ENCODE results near the gene ZBTB45.

The ZBTB45 gene

GRCh38 chr19:58538257-58539168 lies 18.9 kb upstream of the ZBTB45 start:
- DNase-seq, result peak; percentile 78

- peak; percentile 56 for DNase-seq
Measured at GRCh38 chr19:58536852-58537798, 17.5 kb upstream of the ZBTB45 start.

DNA sequence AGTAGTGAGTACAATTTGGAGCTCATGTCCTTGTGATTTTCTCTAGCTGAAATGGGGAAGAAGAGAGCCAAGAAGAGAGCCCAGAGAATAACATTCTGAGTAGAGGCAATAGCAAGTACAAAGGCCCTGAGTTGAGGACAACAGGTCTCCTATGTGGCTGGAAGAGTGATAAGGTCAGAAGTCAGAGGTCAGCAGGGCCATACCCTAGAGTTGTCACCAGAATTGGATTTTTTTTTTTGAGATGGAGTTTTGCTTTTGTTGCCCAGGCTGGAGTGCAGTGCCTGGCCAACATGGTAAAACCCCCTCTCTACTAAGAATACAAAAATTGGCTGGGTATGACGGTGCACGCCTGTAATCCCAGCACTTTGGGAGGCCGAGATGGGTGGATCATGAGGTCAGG lies 16.2 kb upstream of the ZBTB45 start:
- DNase-seq, result no peak

DNA sequence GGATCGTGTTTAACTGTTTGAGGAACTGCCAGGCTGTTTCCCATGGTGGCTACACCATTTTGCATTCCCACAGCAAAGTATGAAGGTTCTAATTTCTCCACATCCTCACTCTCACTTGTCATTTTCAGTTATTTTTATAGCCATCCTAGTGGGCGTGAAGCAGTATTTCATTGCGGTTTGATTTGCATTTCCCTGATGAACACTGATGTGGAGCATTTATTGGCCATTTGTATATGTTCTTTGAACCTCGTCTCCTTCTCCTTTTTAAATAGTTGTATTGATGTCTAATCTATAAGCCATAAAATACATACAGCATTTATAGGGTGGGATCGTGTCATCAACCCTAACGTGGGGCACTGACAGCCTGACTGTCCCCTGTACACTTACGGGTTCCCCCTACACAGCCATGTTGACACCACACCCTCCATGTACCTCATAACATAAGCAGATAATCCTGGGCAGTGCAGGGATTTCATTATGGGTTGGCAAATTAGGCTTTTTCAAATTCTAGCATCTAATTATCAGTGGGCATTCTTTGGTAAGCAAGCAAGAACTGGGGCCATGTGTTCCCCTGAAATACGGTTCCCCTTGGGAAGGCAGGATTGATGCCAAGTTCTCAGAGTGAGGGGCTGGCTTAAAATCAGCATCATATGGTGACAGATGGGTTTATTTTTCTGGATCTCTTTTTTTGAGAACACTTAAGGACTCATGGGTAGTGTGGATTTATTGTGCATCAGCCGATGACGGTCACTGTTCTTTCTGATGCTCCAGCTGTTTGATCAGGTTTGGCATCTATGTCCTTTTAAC lies 11.6 kb upstream of the ZBTB45 start:
- DNase-seq, result no peak

DNA sequence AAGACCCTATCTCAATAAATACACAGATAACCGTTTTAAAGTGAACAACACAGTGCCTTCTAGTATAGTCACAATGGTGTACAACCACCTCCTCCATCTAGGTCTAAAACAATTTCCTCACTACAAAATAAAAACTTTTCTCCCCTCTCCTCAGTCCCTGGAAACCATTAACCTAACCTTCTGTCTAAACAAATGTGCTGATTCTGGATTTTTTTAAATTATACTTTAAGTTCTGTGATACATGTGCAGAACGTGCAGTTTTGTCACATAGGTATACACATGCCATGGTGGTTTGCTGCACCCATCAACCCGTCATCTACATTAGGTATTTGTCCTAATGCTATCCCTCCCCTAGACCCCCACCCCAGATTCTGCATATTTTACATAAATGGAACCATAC lies 9.8 kb upstream of the ZBTB45 start:
- no peak for DNase-seq

- no peak for DNase-seq
Measured at GRCh38 chr19:58522709-58523108, 3.1 kb upstream of the ZBTB45 start.

GRCh38 chr19:58521651-58522050 lies 2.0 kb upstream of the ZBTB45 start:
- no peak for DNase-seq

GRCh38 chr19:58520257-58520599 lies 618 bp upstream of the ZBTB45 start:
- no peak for DNase-seq

- DNase-seq, result peak; percentile 79
Measured at GRCh38 chr19:58519087-58519354, 589 bp downstream of the ZBTB45 start.

- DNase-seq, result no peak
Measured at GRCh38 chr19:58518256-58519086, 1.1 kb downstream of the ZBTB45 start.

GRCh38 chr19:58516964-58517833 lies 2.4 kb downstream of the ZBTB45 start:
- no peak for DNase-seq

DNA sequence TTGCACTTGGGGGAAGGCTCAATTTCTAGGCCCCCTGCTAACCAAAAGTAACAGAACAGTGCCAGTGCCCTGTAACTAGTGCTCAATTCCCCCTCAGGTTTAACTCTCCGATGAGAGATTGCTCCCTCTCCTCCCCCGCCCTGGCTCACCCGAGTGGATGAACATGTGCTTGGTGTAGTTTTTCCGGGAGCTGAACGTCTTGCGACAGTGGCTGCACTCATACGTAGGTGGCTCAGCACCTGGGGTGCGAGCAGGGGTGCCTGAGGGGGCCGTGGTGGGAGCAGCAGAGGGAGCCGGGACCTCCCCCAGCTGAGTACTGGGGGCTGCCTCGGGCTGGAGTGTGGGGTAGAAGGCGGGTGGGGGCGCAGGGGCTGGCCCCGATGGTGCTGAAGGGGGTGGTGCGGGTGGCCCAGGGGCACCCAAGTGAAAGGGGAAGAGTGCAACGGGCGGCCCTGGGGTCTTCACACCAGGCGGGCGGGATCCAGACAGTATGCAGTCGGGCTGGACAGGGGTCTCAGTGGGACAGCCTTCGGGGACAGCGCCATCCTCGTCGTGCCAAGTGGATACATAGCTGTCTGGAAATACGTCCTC lies 3.3 kb downstream of the ZBTB45 start:
- DNase-seq, result no peak

DNA sequence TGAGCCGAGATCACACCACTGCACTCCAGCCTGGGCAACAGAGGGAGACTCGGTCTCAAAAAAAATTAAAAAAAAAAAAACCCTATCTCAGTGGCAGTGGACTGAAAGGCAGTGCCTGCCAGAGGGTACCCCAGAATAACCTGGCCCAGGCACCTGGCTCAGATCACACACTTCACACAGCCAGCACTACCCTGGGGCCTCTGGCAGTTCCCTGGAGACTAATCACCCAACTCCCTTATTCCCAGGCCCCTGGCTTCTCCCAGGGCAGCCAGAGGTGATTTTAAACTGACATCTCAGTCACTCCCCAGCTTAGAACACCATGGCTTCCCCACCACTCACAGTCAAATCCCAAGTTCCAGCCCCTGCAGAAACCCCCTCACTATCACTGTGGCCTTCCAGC lies 4.4 kb downstream of the ZBTB45 start:
- no peak for DNase-seq

DNA sequence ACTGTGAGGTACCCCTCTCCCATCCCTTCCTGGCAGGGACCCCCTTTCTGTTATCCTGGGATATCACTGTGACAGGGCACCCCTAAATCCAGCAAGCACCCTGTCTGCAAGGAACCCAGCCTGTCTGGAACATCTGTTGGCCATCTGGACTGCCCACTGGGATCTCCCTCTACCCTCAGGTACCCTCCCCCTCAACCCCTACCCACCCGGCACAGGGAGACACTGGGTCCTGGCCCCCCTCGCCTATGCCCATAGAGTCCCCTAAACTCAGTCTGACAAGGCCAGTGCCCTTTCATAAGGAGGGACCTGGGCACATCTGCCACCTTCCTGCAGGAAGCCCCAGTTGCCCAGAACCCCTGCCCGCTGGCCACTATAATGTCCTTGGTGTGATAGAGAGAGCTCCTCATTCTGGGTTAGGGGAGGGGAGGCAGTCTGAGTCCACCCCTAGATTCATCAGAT lies 5.0 kb downstream of the ZBTB45 start:
- DNase-seq, result no peak

- peak; percentile 97 for DNase-seq
Measured at GRCh38 chr19:58513694-58514563, 5.7 kb downstream of the ZBTB45 start.

- no peak for DNase-seq
Measured at GRCh38 chr19:58513213-58513693, 6.4 kb downstream of the ZBTB45 start.

DNA sequence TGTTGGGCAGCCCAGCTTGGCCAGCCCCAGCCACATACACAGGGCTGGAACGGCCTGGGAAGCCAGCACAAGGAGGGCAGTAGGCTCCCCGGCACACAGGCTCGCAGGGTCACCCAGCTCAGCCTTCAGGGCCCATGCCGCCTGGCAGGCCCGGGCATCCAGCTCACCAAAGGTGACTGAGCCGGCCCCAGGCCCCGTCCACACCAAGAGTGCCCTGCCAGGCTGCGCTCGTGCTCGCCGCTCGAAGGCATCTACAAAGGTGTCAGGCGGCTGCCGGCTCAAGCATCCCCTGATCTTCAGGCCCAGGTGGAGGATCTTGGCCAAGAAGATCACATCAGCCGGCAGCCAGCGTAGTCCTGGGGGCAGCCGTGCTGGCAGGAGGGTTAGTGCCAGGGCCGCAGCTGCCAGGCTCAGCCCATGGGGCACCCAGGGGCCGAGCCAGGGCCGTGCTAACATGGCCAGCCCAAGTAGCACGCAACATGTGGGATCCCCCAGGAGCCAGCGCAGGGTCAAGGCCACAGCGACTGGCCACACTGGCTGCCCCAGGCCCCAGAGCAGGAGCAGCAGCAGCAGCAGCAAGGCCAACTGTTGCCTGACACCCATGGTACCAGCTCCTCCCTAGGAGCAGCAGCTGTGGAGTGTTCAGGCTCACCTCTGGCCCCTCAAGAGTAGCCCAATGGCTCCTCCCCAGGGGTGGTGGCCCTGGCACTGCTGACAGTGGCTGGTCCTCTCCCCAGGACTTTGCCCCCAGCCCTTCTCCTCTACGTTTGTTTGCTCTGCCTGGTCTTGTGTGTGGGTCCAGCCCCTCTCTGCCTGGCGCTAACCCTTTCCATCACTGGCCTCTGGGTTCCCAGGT lies 8.0 kb downstream of the ZBTB45 start, which contains the start of gene SLC27A5:
TSS of gene SLC27A5 (minus strand) at position 640 of the 856 bp plus-strand sequence. CDS start at position 603, 37 bp downstream.
- no peak for DNase-seq
